K562 (cell line): ENCODE measurements around the gene FAM149A. TPM values are rescaled to one million over a fixed set of nuclear protein-coding genes. Genes with fewer than 3 reads are reported as not detected.

Experiments used
- CREBBP ChIP-seq: IDR thresholded peaks from one replicate; pipeline ENCODE4 v1.6.1; 2012; ENCODE audit warnings: low read depth, mild to moderate bottlenecking, control low read depth, inconsistent platforms, low read length
- PML ChIP-seq: IDR thresholded peaks from 2 replicates; pipeline ENCODE4 v1.6.1; 2012; ENCODE audit warnings: low read length, inconsistent platforms
- SP2 ChIP-seq: IDR thresholded peaks from 2 replicates; pipeline ENCODE4 v1.6.1; 2011; ENCODE audit warnings: mild to moderate bottlenecking, low read depth, low read length, moderate library complexity; ENCODE audit not compliant: poor library complexity, severe bottlenecking; ENCODE audit errors: extremely low read depth
- ZNF212 ChIP-seq: fragments of 450-650 bp; formaldehyde crosslinking; IDR thresholded peaks from 2 replicates; pipeline ENCODE4 v1.4.0; 2020; ENCODE audit warnings: mild to moderate bottlenecking
- polyA plus RNA-seq, 8 experiments: library from polyadenylated mRNA; depleted of rRNA in 4 of 8; stranded (reverse) in 5 of 8; unstranded in 3 of 8; fragments of >200 nt; fragmentation: Nextera tagmentation in 2 of 8; fragmentation: Illumina TruSeq in 1 of 8; extraction: Ambion mirVana in 2 of 8; extraction: Trizol in 1 of 8; gene quantifications; 2 replicates each; pipeline versions ENCODE4 v1.2.1 to v1.2.3, GENCODE V29; 2011 to 2014; ENCODE audit warnings: inconsistent platforms in 1 of 8, missing spikeins in 1 of 8
- total RNA-seq, 7 experiments: library from RNA; depleted of rRNA in 6 of 7; stranded (reverse); fragments of >200 nt in 6 of 7; fragmentation: Illumina TruSeq in 2 of 7; extraction: Trizol in 2 of 7; gene quantifications; 2 replicates each; pipeline versions ENCODE4 v1.2.1 to v1.2.3, GENCODE V29; 2011 to 2021; ENCODE audit warnings: low replicate concordance in 1 of 7
- TF ChIP-seq, protein P1 (sequence below), 2 experiments: fragments of 450-650 bp in 1 of 2; sonication (generic) in 1 of 2; formaldehyde crosslinking in 1 of 2; IDR thresholded peaks; 2 replicates each; pipeline versions ENCODE4 v1.7.1 to v1.9.0; 2016 to 2022; ENCODE audit warnings: inconsistent platforms in 1 of 2, mild to moderate bottlenecking in 1 of 2, missing genetic modification reagents in 1 of 2
- TF ChIP-seq, protein P2 (sequence below), 2 experiments: fragments of 450-650 bp; IDR thresholded peaks; 2 replicates each; pipeline ENCODE4 v1.6.1; 2018; ENCODE audit warnings: mild to moderate bottlenecking in 2 of 2, low read depth in 1 of 2; ENCODE audit not compliant: partially characterized antibody in 2 of 2

FAM149A gene
- total and polyA plus RNA-seq, 9 of the 15 experiments (the other 6 are each of a cell fraction or from before 2014, with no cell fraction given) = not detected

DNA sequence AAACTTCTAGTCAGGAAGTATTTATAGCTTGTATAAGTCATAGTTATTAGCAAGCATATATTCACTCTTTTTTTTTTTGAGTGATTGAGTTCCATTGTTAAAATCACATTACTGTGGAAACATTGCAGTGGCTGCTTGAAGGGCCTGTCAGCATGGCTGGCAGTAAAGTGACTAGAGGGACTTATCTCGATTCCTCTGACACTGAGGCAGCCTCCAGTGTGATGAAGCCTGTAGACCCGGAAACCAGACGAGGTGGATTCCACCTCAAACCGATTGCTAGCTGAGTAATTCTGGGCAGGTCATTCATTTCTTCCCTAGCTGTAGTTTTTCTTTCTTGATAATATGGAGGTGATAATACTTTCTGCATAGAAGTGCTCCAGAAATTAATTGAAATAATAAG lies 4.7 kb downstream of the FAM149A start (continued):
- TF ChIP-seq, protein P1, sequence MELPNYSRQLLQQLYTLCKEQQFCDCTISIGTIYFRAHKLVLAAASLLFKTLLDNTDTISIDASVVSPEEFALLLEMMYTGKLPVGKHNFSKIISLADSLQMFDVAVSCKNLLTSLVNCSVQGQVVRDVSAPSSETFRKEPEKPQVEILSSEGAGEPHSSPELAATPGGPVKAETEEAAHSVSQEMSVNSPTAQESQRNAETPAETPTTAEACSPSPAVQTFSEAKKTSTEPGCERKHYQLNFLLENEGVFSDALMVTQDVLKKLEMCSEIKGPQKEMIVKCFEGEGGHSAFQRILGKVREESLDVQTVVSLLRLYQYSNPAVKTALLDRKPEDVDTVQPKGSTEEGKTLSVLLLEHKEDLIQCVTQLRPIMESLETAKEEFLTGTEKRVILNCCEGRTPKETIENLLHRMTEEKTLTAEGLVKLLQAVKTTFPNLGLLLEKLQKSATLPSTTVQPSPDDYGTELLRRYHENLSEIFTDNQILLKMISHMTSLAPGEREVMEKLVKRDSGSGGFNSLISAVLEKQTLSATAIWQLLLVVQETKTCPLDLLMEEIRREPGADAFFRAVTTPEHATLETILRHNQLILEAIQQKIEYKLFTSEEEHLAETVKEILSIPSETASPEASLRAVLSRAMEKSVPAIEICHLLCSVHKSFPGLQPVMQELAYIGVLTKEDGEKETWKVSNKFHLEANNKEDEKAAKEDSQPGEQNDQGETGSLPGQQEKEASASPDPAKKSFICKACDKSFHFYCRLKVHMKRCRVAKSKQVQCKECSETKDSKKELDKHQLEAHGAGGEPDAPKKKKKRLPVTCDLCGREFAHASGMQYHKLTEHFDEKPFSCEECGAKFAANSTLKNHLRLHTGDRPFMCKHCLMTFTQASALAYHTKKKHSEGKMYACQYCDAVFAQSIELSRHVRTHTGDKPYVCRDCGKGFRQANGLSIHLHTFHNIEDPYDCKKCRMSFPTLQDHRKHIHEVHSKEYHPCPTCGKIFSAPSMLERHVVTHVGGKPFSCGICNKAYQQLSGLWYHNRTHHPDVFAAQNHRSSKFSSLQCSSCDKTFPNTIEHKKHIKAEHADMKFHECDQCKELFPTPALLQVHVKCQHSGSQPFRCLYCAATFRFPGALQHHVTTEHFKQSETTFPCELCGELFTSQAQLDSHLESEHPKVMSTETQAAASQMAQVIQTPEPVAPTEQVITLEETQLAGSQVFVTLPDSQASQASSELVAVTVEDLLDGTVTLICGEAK (IDR thresholded peaks at IDR 0.05) = no peak
- TF ChIP-seq, protein P1 (CRISPR knock-in tag; IDR thresholded peaks at IDR 0.05) = no peak
- no peak for TF ChIP-seq SP2
- TF ChIP-seq, protein P2, sequence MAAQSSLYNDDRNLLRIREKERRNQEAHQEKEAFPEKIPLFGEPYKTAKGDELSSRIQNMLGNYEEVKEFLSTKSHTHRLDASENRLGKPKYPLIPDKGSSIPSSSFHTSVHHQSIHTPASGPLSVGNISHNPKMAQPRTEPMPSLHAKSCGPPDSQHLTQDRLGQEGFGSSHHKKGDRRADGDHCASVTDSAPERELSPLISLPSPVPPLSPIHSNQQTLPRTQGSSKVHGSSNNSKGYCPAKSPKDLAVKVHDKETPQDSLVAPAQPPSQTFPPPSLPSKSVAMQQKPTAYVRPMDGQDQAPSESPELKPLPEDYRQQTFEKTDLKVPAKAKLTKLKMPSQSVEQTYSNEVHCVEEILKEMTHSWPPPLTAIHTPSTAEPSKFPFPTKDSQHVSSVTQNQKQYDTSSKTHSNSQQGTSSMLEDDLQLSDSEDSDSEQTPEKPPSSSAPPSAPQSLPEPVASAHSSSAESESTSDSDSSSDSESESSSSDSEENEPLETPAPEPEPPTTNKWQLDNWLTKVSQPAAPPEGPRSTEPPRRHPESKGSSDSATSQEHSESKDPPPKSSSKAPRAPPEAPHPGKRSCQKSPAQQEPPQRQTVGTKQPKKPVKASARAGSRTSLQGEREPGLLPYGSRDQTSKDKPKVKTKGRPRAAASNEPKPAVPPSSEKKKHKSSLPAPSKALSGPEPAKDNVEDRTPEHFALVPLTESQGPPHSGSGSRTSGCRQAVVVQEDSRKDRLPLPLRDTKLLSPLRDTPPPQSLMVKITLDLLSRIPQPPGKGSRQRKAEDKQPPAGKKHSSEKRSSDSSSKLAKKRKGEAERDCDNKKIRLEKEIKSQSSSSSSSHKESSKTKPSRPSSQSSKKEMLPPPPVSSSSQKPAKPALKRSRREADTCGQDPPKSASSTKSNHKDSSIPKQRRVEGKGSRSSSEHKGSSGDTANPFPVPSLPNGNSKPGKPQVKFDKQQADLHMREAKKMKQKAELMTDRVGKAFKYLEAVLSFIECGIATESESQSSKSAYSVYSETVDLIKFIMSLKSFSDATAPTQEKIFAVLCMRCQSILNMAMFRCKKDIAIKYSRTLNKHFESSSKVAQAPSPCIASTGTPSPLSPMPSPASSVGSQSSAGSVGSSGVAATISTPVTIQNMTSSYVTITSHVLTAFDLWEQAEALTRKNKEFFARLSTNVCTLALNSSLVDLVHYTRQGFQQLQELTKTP (IDR thresholded peaks at IDR 0.05; ENCODE audit: low read depth in 1 of 2, partially characterized antibody in 2 of 2) = no peak
- TF ChIP-seq ZNF212 (CRISPR knock-in tag) = no peak
- TF ChIP-seq PML = no peak
- TF ChIP-seq CREBBP = no peak
